Liver (tissue), 9 donors: Measurements from ENCODE around the gene ERBB4. TPM values are rescaled to one million over a fixed set of nuclear protein-coding genes. Genes with fewer than 3 reads are reported as not detected.

Experiments used
- DNase-seq: peaks from one replicate; pipeline ENCODE4 v3.0.0-alpha.2; 2017; ENCODE audit warnings: low spot score
- H3K27ac ChIP-seq, 2 donors: one replicate each; pipeline ENCODE4 v1.7.0; 2013; ENCODE audit warnings: inconsistent platforms in 2 of 2, low read length in 2 of 2, control low read depth in 1 of 2, low read depth in 1 of 2, mild to moderate bottlenecking in 1 of 2
- H3K27me3 ChIP-seq, 4 donors: one replicate each; pipeline versions ENCODE4 v1.6.1 to v1.7.0; 2013; ENCODE audit warnings: low read length in 3 of 4, inconsistent platforms in 1 of 4, mild to moderate bottlenecking in 1 of 4, moderate library complexity in 1 of 4; ENCODE audit not compliant: control insufficient read depth in 4 of 4, insufficient read depth in 4 of 4
- H3K36me3 ChIP-seq, 4 donors: one replicate each; pipeline versions ENCODE4 v1.6.1 to v1.7.0; 2013; ENCODE audit warnings: low read length in 3 of 4, mild to moderate bottlenecking in 3 of 4, low read depth in 1 of 4, moderate library complexity in 1 of 4; ENCODE audit not compliant: control insufficient read depth in 4 of 4, insufficient read depth in 3 of 4
- H3K4me1 ChIP-seq, 4 donors: one replicate each; pipeline versions ENCODE4 v1.6.1 to v1.7.0; 2013; ENCODE audit warnings: low read length in 3 of 4, mild to moderate bottlenecking in 3 of 4, moderate library complexity in 1 of 4; ENCODE audit not compliant: control insufficient read depth in 4 of 4, insufficient read depth in 4 of 4
- H3K4me3 ChIP-seq, 3 donors: one replicate each; pipeline versions ENCODE4 v1.6.1 to v1.7.0; 2013; ENCODE audit warnings: low read length in 3 of 3, control low read depth in 1 of 3, low read depth in 1 of 3, mild to moderate bottlenecking in 1 of 3
- H3K9ac ChIP-seq, 2 donors: one replicate each; pipeline ENCODE4 v1.7.0; 2013; ENCODE audit warnings: low read length in 2 of 2, mild to moderate bottlenecking in 2 of 2, moderate library complexity in 2 of 2, control low read depth in 1 of 2, low read depth in 1 of 2
- H3K9me3 ChIP-seq, 4 donors: one replicate each; pipeline versions ENCODE4 v1.6.1 to v1.7.0; 2013; ENCODE audit warnings: low read length in 3 of 4; ENCODE audit not compliant: control insufficient read depth in 4 of 4
- ATF3 ChIP-seq: IDR thresholded peaks from 2 replicates; pipeline ENCODE4 v1.6.1; 2016; ENCODE audit warnings: antibody characterized with exemption
- CTCF ChIP-seq: fragments of 150-350 bp; IDR thresholded peaks from 2 replicates; pipeline ENCODE4 v1.5.1; 2017; ENCODE audit warnings: improper control_type of control experiment, low read depth, low read length; ENCODE audit not compliant: missing input control
- EGR1 ChIP-seq, 2 donors: IDR thresholded peaks; 2 replicates each; pipeline ENCODE4 v1.6.1; 2016 to 2018; ENCODE audit warnings: antibody characterized with exemption in 2 of 2, low read depth in 2 of 2
- FOXA1 ChIP-seq: IDR thresholded peaks from 2 replicates; pipeline ENCODE4 v1.6.1; 2016; ENCODE audit warnings: antibody characterized with exemption
- GABPA ChIP-seq, 2 donors: IDR thresholded peaks in 1 of 2; conservative IDR thresholded peaks in 1 of 2; 2 replicates each; pipeline ENCODE4 v1.6.1; 2016; ENCODE audit warnings: antibody characterized with exemption in 2 of 2, mild to moderate bottlenecking in 1 of 2, moderate library complexity in 1 of 2
- HNF4A ChIP-seq, 2 donors: conservative IDR thresholded peaks; 2 replicates each; pipeline ENCODE4 v1.6.1; 2016; ENCODE audit warnings: antibody characterized with exemption in 2 of 2, mild to moderate bottlenecking in 2 of 2
- HNF4G ChIP-seq: IDR thresholded peaks from 2 replicates; pipeline ENCODE4 v1.6.1; 2016; ENCODE audit warnings: antibody characterized with exemption
- JUND ChIP-seq, 2 donors: IDR thresholded peaks; 2 replicates each; pipeline ENCODE4 v1.6.1; 2016; ENCODE audit warnings: antibody characterized with exemption in 2 of 2
- NR2F2 ChIP-seq: IDR thresholded peaks from 2 replicates; pipeline ENCODE4 v1.6.1; 2016; ENCODE audit warnings: antibody characterized with exemption
- RAD21 ChIP-seq, 2 donors: IDR thresholded peaks; 2 replicates each; pipeline ENCODE4 v1.6.1; 2016; ENCODE audit warnings: antibody characterized with exemption in 2 of 2, mild to moderate bottlenecking in 2 of 2
- REST ChIP-seq: IDR thresholded peaks from 2 replicates; pipeline ENCODE4 v1.6.1; 2016; ENCODE audit warnings: antibody characterized with exemption, mild to moderate bottlenecking
- RXRA ChIP-seq, 2 donors: IDR thresholded peaks; 2 replicates each; pipeline ENCODE4 v1.6.1; 2017 to 2018; ENCODE audit warnings: antibody characterized with exemption in 2 of 2, mild to moderate bottlenecking in 1 of 2
- SP1 ChIP-seq: IDR thresholded peaks from 2 replicates; pipeline ENCODE4 v1.6.1; 2018; ENCODE audit warnings: antibody characterized with exemption, mild to moderate bottlenecking
- TAF1 ChIP-seq: conservative IDR thresholded peaks from 2 replicates; pipeline ENCODE4 v1.6.1; 2016; ENCODE audit warnings: antibody characterized with exemption, mild to moderate bottlenecking
- YY1 ChIP-seq: IDR thresholded peaks from 2 replicates; pipeline ENCODE4 v1.6.1; 2016; ENCODE audit warnings: antibody characterized with exemption, mild to moderate bottlenecking
- WGBS: extraction: QIAGEN DNeasy Blood & Tissue Kit; methylation state at CpG from one replicate; pipeline ENCODE4 v1.1.7; 2013; 5-methylcytosine and 5-hydroxymethylcytosine counted together
- polyA plus RNA-seq, 2 donors: library from polyadenylated mRNA; stranded (reverse) in 1 of 2; unstranded in 1 of 2; fragments of 200-250 nt in 1 of 2; fragments of >200 nt in 1 of 2; fragmentation: Nextera tagmentation in 1 of 2; extraction: Ambion mirVana in 1 of 2; gene quantifications; one replicate each; pipeline versions ENCODE4 v1.2.1 to v1.2.3, GENCODE V29; 2013 to 2015
- total RNA-seq, 2 donors: library from RNA; depleted of rRNA; stranded (reverse); fragments of >200 nt; gene quantifications; one replicate each; pipeline ENCODE4 v1.2.3, GENCODE V29; 2014
- TF ChIP-seq, protein P1 (sequence below): IDR thresholded peaks from 2 replicates; pipeline ENCODE4 v1.6.1; 2016; ENCODE audit warnings: antibody characterized with exemption
- TF ChIP-seq, protein P2 (sequence below): IDR thresholded peaks from 2 replicates; pipeline ENCODE4 v1.6.1; 2016; ENCODE audit warnings: antibody characterized with exemption
- donor health status: healthy.
- donor health status: healthy.
- donor health status: healthy.
- donor health status: healthy.
- donor health status: healthy.

ERBB4 gene
- total and polyA plus RNA-seq, 4 donors, result 0.03 to 0.42 TPM; not detected in 2

- 45% methylated on average over 3 of the region's 3 CpGs for WGBS
- H3K27me3 ChIP-seq, result no peaks in the 10 kb centered on the region
- TF ChIP-seq NR2F2, result no peak
- TF ChIP-seq HNF4G, result no peak
- no peak for TF ChIP-seq GABPA (IDR thresholded peaks at IDR 0.05 in 1 of 2, conservative IDR thresholded peaks at IDR 0.05 in 1 of 2)
- no peak for TF ChIP-seq EGR1 (IDR thresholded peaks at IDR 0.05; ENCODE audit: low read depth in 2 of 2)
- no peak for TF ChIP-seq RAD21 (IDR thresholded peaks at IDR 0.05)
- TF ChIP-seq YY1, result no peak
- TF ChIP-seq ATF3, result no peak
- no peak overlapping the region for H3K27ac ChIP-seq
- DNase-seq, result no peak
- H3K9ac ChIP-seq, result no peak overlapping the region
- no peaks in the 10 kb centered on the region for H3K4me1 ChIP-seq
- H3K4me3 ChIP-seq, result no peak overlapping the region
- no peaks in the 10 kb centered on the region for H3K36me3 ChIP-seq
- H3K9me3 ChIP-seq, result no peaks in the 10 kb centered on the region
Measured at GRCh38 chr2:212271583-212271982, 267.0 kb downstream of the ERBB4 start.

DNA sequence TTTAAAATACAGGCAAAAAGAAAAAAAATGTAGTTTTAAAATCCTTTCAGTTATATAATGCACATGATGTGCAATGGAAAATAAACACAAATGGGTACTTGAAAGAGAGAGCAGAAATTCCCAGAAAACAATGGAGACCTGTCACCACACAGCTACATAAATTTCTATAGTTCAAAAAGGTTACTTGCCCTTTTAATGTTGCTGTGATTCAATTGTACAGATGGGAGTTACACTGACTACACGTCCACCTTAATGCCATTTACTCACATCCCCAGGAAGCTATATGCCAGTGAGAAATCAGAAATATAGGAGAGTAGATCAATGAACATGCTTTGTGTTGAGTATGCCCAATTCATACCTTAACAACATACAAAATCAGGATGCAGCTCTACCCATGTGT is 269.6 kb downstream of the ERBB4 start:
- Histone ChIP-seq H3K9me3 (no peaks in the 10 kb centered on the region), H3K27ac (no peak overlapping the region), H3K9ac (no peak overlapping the region), H3K4me1 (no peaks in the 10 kb centered on the region), H3K27me3 (no peaks in the 10 kb centered on the region), H3K4me3 (no peak overlapping the region), H3K36me3 (no peaks in the 10 kb centered on the region)
- DNase-seq, result no peak
- no peak for TF ChIP-seq CTCF
- TF ChIP-seq ATF3, result no peak
- TF ChIP-seq NR2F2, result no peak
- no peak for TF ChIP-seq YY1
- no peak for TF ChIP-seq REST
- TF ChIP-seq RXRA (IDR thresholded peaks at IDR 0.05), result no peak
- no peak for TF ChIP-seq GABPA (IDR thresholded peaks at IDR 0.05 in 1 of 2, conservative IDR thresholded peaks at IDR 0.05 in 1 of 2)
- TF ChIP-seq HNF4A (conservative IDR thresholded peaks at IDR 0.05), result no peak
- no peak for TF ChIP-seq RAD21 (IDR thresholded peaks at IDR 0.05)
- TF ChIP-seq SP1, result no peak
- TF ChIP-seq HNF4G, result no peak
- no peak for TF ChIP-seq FOXA1
- TF ChIP-seq JUND (IDR thresholded peaks at IDR 0.05), result no peak
- TF ChIP-seq, protein P1, sequence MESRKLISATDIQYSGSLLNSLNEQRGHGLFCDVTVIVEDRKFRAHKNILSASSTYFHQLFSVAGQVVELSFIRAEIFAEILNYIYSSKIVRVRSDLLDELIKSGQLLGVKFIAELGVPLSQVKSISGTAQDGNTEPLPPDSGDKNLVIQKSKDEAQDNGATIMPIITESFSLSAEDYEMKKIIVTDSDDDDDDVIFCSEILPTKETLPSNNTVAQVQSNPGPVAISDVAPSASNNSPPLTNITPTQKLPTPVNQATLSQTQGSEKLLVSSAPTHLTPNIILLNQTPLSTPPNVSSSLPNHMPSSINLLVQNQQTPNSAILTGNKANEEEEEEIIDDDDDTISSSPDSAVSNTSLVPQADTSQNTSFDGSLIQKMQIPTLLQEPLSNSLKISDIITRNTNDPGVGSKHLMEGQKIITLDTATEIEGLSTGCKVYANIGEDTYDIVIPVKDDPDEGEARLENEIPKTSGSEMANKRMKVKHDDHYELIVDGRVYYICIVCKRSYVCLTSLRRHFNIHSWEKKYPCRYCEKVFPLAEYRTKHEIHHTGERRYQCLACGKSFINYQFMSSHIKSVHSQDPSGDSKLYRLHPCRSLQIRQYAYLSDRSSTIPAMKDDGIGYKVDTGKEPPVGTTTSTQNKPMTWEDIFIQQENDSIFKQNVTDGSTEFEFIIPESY, result no peak
- TF ChIP-seq EGR1 (IDR thresholded peaks at IDR 0.05; ENCODE audit: low read depth in 2 of 2), result no peak
- no peak for TF ChIP-seq TAF1
- TF ChIP-seq, protein P2, sequence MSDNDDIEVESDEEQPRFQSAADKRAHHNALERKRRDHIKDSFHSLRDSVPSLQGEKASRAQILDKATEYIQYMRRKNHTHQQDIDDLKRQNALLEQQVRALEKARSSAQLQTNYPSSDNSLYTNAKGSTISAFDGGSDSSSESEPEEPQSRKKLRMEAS, result no peak
- WGBS, result 24% methylated on average over 1 of the region's 1 CpG
